Mucosa of rectum (tissue), 2 donors: ENCODE measurements around the gene ZMYND8.

Experiments
- H3K27ac ChIP-seq, 2 donors: one replicate each; pipeline ENCODE4 v1.7.0; 2013; ENCODE audit warnings: inconsistent platforms in 2 of 2, low read depth in 2 of 2, low read length in 2 of 2
- H3K27me3 ChIP-seq, 2 donors: one replicate each; pipeline ENCODE4 v1.7.0; 2013; ENCODE audit warnings: low read length in 2 of 2; ENCODE audit not compliant: control insufficient read depth in 2 of 2, insufficient read depth in 2 of 2
- H3K36me3 ChIP-seq, 2 donors: one replicate each; pipeline ENCODE4 v1.7.0; 2013; ENCODE audit warnings: low read length in 2 of 2; ENCODE audit not compliant: control insufficient read depth in 2 of 2, insufficient read depth in 2 of 2
- H3K4me1 ChIP-seq, 2 donors: one replicate each; pipeline ENCODE4 v1.7.0; 2013; ENCODE audit warnings: low read length in 2 of 2, mild to moderate bottlenecking in 1 of 2; ENCODE audit not compliant: control insufficient read depth in 2 of 2, insufficient read depth in 2 of 2
- H3K4me3 ChIP-seq, 2 donors: one replicate each; pipeline ENCODE4 v1.7.0; 2013; ENCODE audit warnings: low read length in 2 of 2
- H3K9ac ChIP-seq, 2 donors: one replicate each; pipeline ENCODE4 v1.7.0; 2013; ENCODE audit warnings: low read length in 2 of 2, low read depth in 1 of 2, mild to moderate bottlenecking in 1 of 2
- H3K9me3 ChIP-seq, 2 donors: one replicate each; pipeline ENCODE4 v1.7.0; 2013; ENCODE audit warnings: low read length in 2 of 2; ENCODE audit not compliant: control insufficient read depth in 2 of 2
- donor health status: healthy.
- donor health status: Normal muscosa, but diverticular disease.

The ZMYND8 gene

DNA sequence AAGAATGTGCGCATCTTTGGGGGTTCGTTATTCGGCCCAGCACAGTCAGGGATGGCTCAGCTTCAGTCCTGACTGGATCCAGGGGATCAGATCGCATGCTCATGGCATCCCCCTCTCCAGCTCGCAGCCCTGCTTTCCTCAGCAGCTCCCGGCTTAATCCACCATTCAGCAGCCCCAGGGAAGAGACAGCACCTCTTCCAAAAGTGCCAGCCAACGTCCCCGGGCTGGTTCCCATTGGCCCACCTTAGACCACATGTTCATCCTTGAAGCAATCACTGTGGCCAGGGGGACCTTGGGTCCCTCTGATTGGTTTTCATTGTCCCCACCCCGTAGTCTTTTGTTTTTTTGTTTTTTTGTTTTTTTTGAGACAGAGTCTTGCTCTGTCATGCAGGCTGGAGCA lies 188.7 kb downstream of the ZMYND8 start:
- Histone ChIP-seq H3K4me1 (no peaks in the 10 kb centered on the region), H3K4me3 (no peak overlapping the region), H3K27me3 (no peaks in the 10 kb centered on the region), H3K9me3 (no peaks in the 10 kb centered on the region), H3K36me3 (peaks cover 0 to 2% of the 10 kb centered on the region in 2 donors), H3K9ac (no peak overlapping the region), H3K27ac (no peak overlapping the region)

DNA sequence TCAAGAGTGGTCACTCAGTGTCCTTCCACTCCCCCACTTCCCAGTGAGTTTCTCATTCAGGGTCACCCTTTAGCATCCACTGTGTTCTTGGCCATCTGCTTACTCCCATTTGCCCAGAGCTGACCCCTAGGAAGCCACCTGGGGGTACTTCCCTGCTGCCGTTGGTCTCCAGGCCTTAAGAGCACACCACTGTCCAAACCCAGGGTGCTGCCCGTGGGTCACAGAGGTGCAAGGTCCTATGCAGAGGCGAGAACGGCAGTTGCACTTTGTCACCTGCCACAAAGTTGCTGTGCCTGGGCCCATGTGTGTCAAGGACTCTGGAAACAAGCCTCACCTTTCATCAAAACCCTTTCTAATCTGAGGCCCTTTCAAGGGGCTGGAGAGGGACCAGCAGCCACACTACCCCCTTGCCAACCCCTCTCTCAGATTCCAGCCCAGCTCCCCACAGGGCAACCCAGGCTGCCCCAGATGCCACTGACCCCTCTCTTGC lies 191.1 kb downstream of the ZMYND8 start:
- Histone ChIP-seq H3K4me3 (no peak overlapping the region), H3K9ac (no peak overlapping the region), H3K27ac (no peak overlapping the region), H3K9me3 (no peaks in the 10 kb centered on the region), H3K36me3 (no peaks in the 10 kb centered on the region), H3K4me1 (no peaks in the 10 kb centered on the region), H3K27me3 (no peaks in the 10 kb centered on the region)

DNA sequence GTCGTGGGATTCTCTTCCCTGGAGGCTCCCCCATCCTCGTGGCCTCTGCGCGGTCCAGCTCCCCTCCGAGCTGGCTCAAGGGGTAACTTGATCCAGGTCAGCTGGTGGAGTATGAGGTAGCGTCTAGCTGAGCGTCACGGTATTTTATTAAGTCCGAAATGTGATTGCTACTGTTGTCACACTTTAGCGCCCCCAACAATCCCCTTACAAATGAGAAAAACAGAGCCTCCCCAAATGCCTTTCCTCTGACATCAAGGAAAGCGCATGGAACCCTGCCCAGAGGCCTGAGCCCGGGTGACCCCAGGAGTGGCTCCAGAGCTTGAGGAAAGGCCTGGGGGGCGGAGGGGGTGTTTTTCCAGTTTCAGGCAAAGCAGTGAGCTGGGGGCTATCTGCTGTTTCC lies 192.4 kb downstream of the ZMYND8 start:
- H3K36me3 ChIP-seq = no peaks in the 10 kb centered on the region
- H3K4me3 ChIP-seq = no peak overlapping the region
- no peaks in the 10 kb centered on the region for H3K4me1 ChIP-seq
- no peak overlapping the region for H3K9ac ChIP-seq
- no peaks in the 10 kb centered on the region for H3K27me3 ChIP-seq
- H3K27ac ChIP-seq = no peak overlapping the region
- H3K9me3 ChIP-seq = no peaks in the 10 kb centered on the region

DNA sequence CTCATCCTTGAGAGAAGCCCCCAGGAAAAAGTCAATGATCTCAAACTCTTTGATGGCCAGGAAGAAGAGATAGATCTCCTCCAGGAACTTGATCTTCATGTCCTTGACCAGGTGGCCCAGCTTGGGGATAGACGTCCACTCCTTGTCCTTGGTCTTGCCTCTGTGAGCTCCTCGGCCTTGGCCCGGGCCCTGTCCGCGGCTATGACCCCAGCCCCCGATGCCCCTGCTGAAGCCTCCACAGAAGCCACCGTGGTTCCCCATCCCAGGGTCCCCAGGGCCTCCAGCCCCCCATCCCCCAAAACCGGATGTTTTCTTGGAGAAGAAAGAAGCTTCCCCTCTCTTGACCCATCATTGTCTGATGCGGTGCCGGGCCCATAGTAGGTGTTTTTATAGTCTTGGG lies 195.1 kb downstream of the ZMYND8 start:
- Histone ChIP-seq H3K9ac (no peak overlapping the region), H3K4me3 (no peak overlapping the region), H3K36me3 (no peaks in the 10 kb centered on the region), H3K9me3 (no peaks in the 10 kb centered on the region), H3K27me3 (no peaks in the 10 kb centered on the region), H3K27ac (no peak overlapping the region), H3K4me1 (no peaks in the 10 kb centered on the region)

DNA sequence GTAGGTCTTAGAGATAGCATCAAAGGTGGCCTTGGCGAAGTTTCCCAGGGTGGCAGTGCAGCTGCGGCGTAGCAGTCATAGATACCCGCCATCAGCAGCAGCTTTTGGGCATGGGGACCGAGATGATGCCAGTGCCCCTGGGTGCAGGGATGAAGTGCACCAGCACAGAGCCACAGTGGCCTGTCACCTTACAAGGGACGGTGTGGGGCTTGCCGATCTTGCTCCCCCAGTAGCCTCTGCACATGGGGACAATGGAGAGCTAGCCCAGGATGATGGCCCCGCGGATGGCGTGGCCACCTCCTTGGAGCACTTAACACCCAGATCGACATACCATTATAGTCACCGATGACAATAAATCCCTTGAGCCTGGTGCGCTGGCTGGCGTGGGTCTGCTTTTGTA lies 195.5 kb downstream of the ZMYND8 start:
- Histone ChIP-seq H3K36me3 (no peaks in the 10 kb centered on the region), H3K4me1 (no peaks in the 10 kb centered on the region), H3K9me3 (no peaks in the 10 kb centered on the region), H3K4me3 (no peak overlapping the region), H3K9ac (no peak overlapping the region), H3K27ac (no peak overlapping the region), H3K27me3 (no peaks in the 10 kb centered on the region)

DNA sequence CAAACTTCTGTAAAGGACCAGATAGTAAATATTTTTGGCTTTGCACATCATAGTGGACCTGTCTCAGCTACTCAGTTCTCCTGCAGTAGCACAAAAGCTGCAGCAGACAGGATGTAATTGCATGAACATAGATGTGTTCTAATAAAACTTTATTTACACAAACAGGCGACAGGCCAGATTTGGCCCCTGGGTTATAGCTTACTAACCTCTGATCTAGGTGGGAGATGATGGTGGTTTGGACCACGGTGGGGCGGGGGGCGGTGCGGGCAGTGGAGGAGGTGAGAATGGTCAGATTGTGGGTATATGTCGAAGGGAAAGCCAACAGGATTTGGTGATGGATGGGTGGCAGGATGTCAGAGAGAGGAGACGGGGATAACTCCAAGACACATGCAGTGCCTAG lies 196.3 kb downstream of the ZMYND8 start:
- no peaks in the 10 kb centered on the region for H3K36me3 ChIP-seq
- H3K9ac ChIP-seq = no peak overlapping the region
- H3K4me1 ChIP-seq = no peaks in the 10 kb centered on the region
- no peaks in the 10 kb centered on the region for H3K27me3 ChIP-seq
- H3K4me3 ChIP-seq = no peak overlapping the region
- no peaks in the 10 kb centered on the region for H3K9me3 ChIP-seq
- H3K27ac ChIP-seq = no peak overlapping the region
